NCI-H226 (cell line): Measurements from ENCODE around the gene APBB1.
"Not testable (repeated sequence)": the region's sequence is repeated elsewhere in the genome, so short reads cannot be mapped to it uniquely, and the experiment has no call there.

Experiments used
- DNase-seq: peaks from one replicate; pipeline ENCODE4 v3.0.0-alpha.2; 2015

Gene APBB1

GRCh38 chr11:6415797-6416196 lies 3.1 kb downstream of the APBB1 start:
- DNase-seq: no peak

- no peak for DNase-seq
Measured at GRCh38 chr11:6414874-6415328, 4.0 kb downstream of the APBB1 start.

- DNase-seq: no peak
Measured at GRCh38 chr11:6413791-6414201, 5.1 kb downstream of the APBB1 start.

GRCh38 chr11:6411594-6412031 lies 7.3 kb downstream of the APBB1 start:
- no peak for DNase-seq

GRCh38 chr11:6410695-6411430 lies 8.0 kb downstream of the APBB1 start:
- DNase-seq: no peak

- DNase-seq: no peak
Measured at GRCh38 chr11:6406370-6406769, 12.5 kb downstream of the APBB1 start.

GRCh38 chr11:6405846-6406245 lies 13.0 kb downstream of the APBB1 start:
- DNase-seq: no peak

- no peak for DNase-seq
Measured at GRCh38 chr11:6405052-6405667, 13.7 kb downstream of the APBB1 start.

- DNase-seq: no peak
Measured at GRCh38 chr11:6404342-6405051, 14.4 kb downstream of the APBB1 start.

- no peak for DNase-seq
Measured at GRCh38 chr11:6403539-6403938, 15.4 kb downstream of the APBB1 start.

GRCh38 chr11:6402561-6402981 lies 16.3 kb downstream of the APBB1 start:
- no peak for DNase-seq

- DNase-seq: no peak
Measured at GRCh38 chr11:6402061-6402470, 16.8 kb downstream of the APBB1 start.

GRCh38 chr11:6401464-6401863 lies 17.4 kb downstream of the APBB1 start:
- no peak for DNase-seq

GRCh38 chr11:6400431-6401345 lies 18.2 kb downstream of the APBB1 start:
- no peak for DNase-seq

- no peak for DNase-seq
Measured at GRCh38 chr11:6397636-6398035, 21.3 kb downstream of the APBB1 start.

GRCh38 chr11:6397156-6397555 lies 21.7 kb downstream of the APBB1 start:
- DNase-seq: no peak

- DNase-seq: no peak
Measured at GRCh38 chr11:6395470-6396060, 23.3 kb downstream of the APBB1 start.

GRCh38 chr11:6393989-6394670 lies 24.8 kb downstream of the APBB1 start:
- no peak for DNase-seq

- DNase-seq: not testable (repeated sequence)
Measured at GRCh38 chr11:6392251-6392650, 26.6 kb downstream of the APBB1 start.

- DNase-seq: no peak
Measured at GRCh38 chr11:6391537-6392134, 27.3 kb downstream of the APBB1 start.
